Adipocyte (in vitro differentiated cells): ENCODE results near the gene PDPN.
A peak's percentile ranks its signal among the peaks of the same experiment; 100 is the strongest.

Source experiments
- DNase-seq: peaks from one replicate; pipeline ENCODE4 v3.0.0-alpha.2; 2015; ENCODE audit warnings: low read depth
- H3K27me3 ChIP-seq: replicated peaks from 2 replicates; pipeline ENCODE4 v1.7.0; 2013; ENCODE audit warnings: mild to moderate bottlenecking, low read length, moderate library complexity; ENCODE audit not compliant: control insufficient read depth, insufficient read depth
- H3K36me3 ChIP-seq: 2 replicates; pipeline ENCODE4 v1.7.0; 2013; ENCODE audit warnings: low read length, mild to moderate bottlenecking, moderate library complexity; ENCODE audit not compliant: control insufficient read depth, insufficient read depth, severe bottlenecking
- H3K4me1 ChIP-seq: 2 replicates; pipeline ENCODE4 v1.7.0; 2013; ENCODE audit warnings: mild to moderate bottlenecking, low read length, moderate library complexity; ENCODE audit not compliant: control insufficient read depth, insufficient read depth
- H3K4me3 ChIP-seq: 2 replicates; pipeline ENCODE4 v1.7.0; 2013; ENCODE audit warnings: mild to moderate bottlenecking, low read length, moderate library complexity
- H3K9ac ChIP-seq: 2 replicates; pipeline ENCODE4 v1.7.0; 2013; ENCODE audit warnings: mild to moderate bottlenecking, low read length, moderate library complexity
- H3K9me3 ChIP-seq: 2 replicates; pipeline ENCODE4 v1.7.0; 2013; ENCODE audit warnings: mild to moderate bottlenecking, low read length, moderate library complexity; ENCODE audit not compliant: control insufficient read depth

PDPN gene

GRCh38 chr1:13577846-13578245 is 5.8 kb upstream of the PDPN start:
- no peaks in the 10 kb centered on the region for H3K4me1 ChIP-seq
- no peak overlapping the region for H3K9ac ChIP-seq
- H3K9me3 ChIP-seq: no peaks in the 10 kb centered on the region
- peaks cover 62% of the 10 kb centered on the region for H3K27me3 ChIP-seq
- H3K36me3 ChIP-seq: no peaks in the 10 kb centered on the region
- no peak overlapping the region for H3K4me3 ChIP-seq
- DNase-seq: no peak

- Histone ChIP-seq H3K27me3 (peaks cover 43% of the 10 kb centered on the region), H3K9me3 (no peaks in the 10 kb centered on the region), H3K9ac (no peak overlapping the region), H3K4me3 (no peak overlapping the region), H3K36me3 (no peaks in the 10 kb centered on the region), H3K4me1 (peaks cover 17% of the 10 kb centered on the region)
- DNase-seq: no peak
Observed at GRCh38 chr1:13581446-13581845, 2.2 kb upstream of the PDPN start.

- Histone ChIP-seq H3K27me3 (peaks cover 31% of the 10 kb centered on the region), H3K4me3 (no peak overlapping the region), H3K9me3 (no peaks in the 10 kb centered on the region), H3K4me1 (peaks cover 22% of the 10 kb centered on the region), H3K36me3 (no peaks in the 10 kb centered on the region), H3K9ac (no peak overlapping the region)
- no peak for DNase-seq
Observed at GRCh38 chr1:13582713-13583443, 754 bp upstream of the PDPN start.

- no peak for DNase-seq
- Histone ChIP-seq H3K9ac (peak overlapping the region; percentile 83), H3K27me3 (peaks cover 21% of the 10 kb centered on the region)
Observed at GRCh38 chr1:13583966-13584791, 547 bp downstream of the PDPN start.

GRCh38 chr1:13584876-13585611 is 1.4 kb downstream of the PDPN start:
- no peaks in the 10 kb centered on the region for H3K36me3 ChIP-seq
- DNase-seq: no peak
- peaks cover 22% of the 10 kb centered on the region for H3K4me1 ChIP-seq
- peak overlapping the region; percentile 83 for H3K9ac ChIP-seq
- peaks cover 21% of the 10 kb centered on the region for H3K27me3 ChIP-seq
- peak overlapping the region; percentile 85 for H3K4me3 ChIP-seq
- no peaks in the 10 kb centered on the region for H3K9me3 ChIP-seq

More at GRCh38 chr1:13583966-13584791, 547 bp downstream of the PDPN start:
- H3K4me3 ChIP-seq: peak overlapping the region; percentile 85
- no peaks in the 10 kb centered on the region for H3K36me3 ChIP-seq
- H3K4me1 ChIP-seq: peaks cover 22% of the 10 kb centered on the region
- no peaks in the 10 kb centered on the region for H3K9me3 ChIP-seq

- no peak for DNase-seq
- no peaks in the 10 kb centered on the region for H3K9me3 ChIP-seq
- H3K4me3 ChIP-seq: peak overlapping the region; percentile 0
- peaks cover 21% of the 10 kb centered on the region for H3K27me3 ChIP-seq
- H3K36me3 ChIP-seq: no peaks in the 10 kb centered on the region
- peak overlapping the region; percentile 46 for H3K9ac ChIP-seq
- peaks cover 22% of the 10 kb centered on the region for H3K4me1 ChIP-seq
Observed at GRCh38 chr1:13585612-13585991, 2.0 kb downstream of the PDPN start.

GRCh38 chr1:13586001-13586400 is 2.4 kb downstream of the PDPN start:
- H3K4me1 ChIP-seq: peaks cover 22% of the 10 kb centered on the region
- DNase-seq: no peak
- peaks cover 18% of the 10 kb centered on the region for H3K27me3 ChIP-seq
- H3K36me3 ChIP-seq: no peaks in the 10 kb centered on the region
- H3K9me3 ChIP-seq: no peaks in the 10 kb centered on the region
- peak overlapping the region; percentile 0 for H3K4me3 ChIP-seq
- peak overlapping the region; percentile 46 for H3K9ac ChIP-seq

- H3K4me3 ChIP-seq: no peak overlapping the region
Observed at GRCh38 chr1:13587256-13588030, 3.8 kb downstream of the PDPN start.

GRCh38 chr1:13588946-13589796 is 5.5 kb downstream of the PDPN start:
- no peaks in the 10 kb centered on the region for H3K36me3 ChIP-seq
- H3K27me3 ChIP-seq: no peaks in the 10 kb centered on the region
- H3K9me3 ChIP-seq: no peaks in the 10 kb centered on the region
- H3K9ac ChIP-seq: no peak overlapping the region
- H3K4me3 ChIP-seq: no peak overlapping the region
- H3K4me1 ChIP-seq: peaks cover 36% of the 10 kb centered on the region
- DNase-seq: no peak

More at GRCh38 chr1:13587256-13588030, 3.8 kb downstream of the PDPN start:
- Histone ChIP-seq H3K9me3 (no peaks in the 10 kb centered on the region), H3K4me1 (peaks cover 22% of the 10 kb centered on the region), H3K9ac (no peak overlapping the region), H3K27me3 (peaks cover 7% of the 10 kb centered on the region), H3K36me3 (no peaks in the 10 kb centered on the region)
- DNase-seq: no peak

GRCh38 chr1:13590486-13590885 is 6.9 kb downstream of the PDPN start:
- peaks cover 32% of the 10 kb centered on the region for H3K4me1 ChIP-seq
- H3K36me3 ChIP-seq: no peaks in the 10 kb centered on the region
- no peak overlapping the region for H3K4me3 ChIP-seq
- no peaks in the 10 kb centered on the region for H3K9me3 ChIP-seq
- DNase-seq: no peak
- H3K9ac ChIP-seq: no peak overlapping the region
- H3K27me3 ChIP-seq: no peaks in the 10 kb centered on the region
